HEK293 (cell line): ENCODE measurements around the gene MLLT3.
A peak's percentile ranks its signal among the peaks of the same experiment; 100 is the strongest.

ENCODE experiments used
- ATF2 ChIP-seq: fragments of 450-650 bp; formaldehyde crosslinking; IDR thresholded peaks from 2 replicates; pipeline ENCODE4 v1.5.1; 2016; ENCODE audit warnings: missing biosample characterization, missing genetic modification characterization, low read depth
- FEZF1 ChIP-seq: fragments of 450-650 bp; formaldehyde crosslinking; IDR thresholded peaks from 2 replicates; pipeline ENCODE4 v1.5.1; 2016; ENCODE audit warnings: missing biosample characterization, missing genetic modification characterization
- GFI1B ChIP-seq: fragments of 450-650 bp; formaldehyde crosslinking; IDR thresholded peaks from 2 replicates; pipeline ENCODE4 v1.5.1; 2016; ENCODE audit warnings: missing biosample characterization, missing genetic modification characterization
- GLI2 ChIP-seq: fragments of 450-650 bp; formaldehyde crosslinking; IDR thresholded peaks from 2 replicates; pipeline ENCODE4; 2017; ENCODE audit warnings: missing biosample characterization, missing genetic modification characterization, low read depth, borderline replicate concordance
- GLIS1 ChIP-seq: fragments of 450-650 bp; formaldehyde crosslinking; IDR thresholded peaks from 2 replicates; pipeline ENCODE4 v1.5.1; 2016; ENCODE audit warnings: missing biosample characterization, missing genetic modification characterization
- GLIS2 ChIP-seq: fragments of 450-650 bp; formaldehyde crosslinking; IDR thresholded peaks from 2 replicates; pipeline ENCODE4 v1.5.1; 2016; ENCODE audit warnings: missing biosample characterization, missing genetic modification characterization
- PRDM6 ChIP-seq: fragments of 450-650 bp; formaldehyde crosslinking; IDR thresholded peaks from 2 replicates; pipeline ENCODE4 v1.5.1; 2017; ENCODE audit warnings: missing biosample characterization, missing genetic modification characterization
- SETDB1 ChIP-seq: IDR thresholded peaks from one replicate; pipeline ENCODE4 v1.6.1; 2017; ENCODE audit warnings: mild to moderate bottlenecking, low read length, moderate library complexity, mixed read lengths; ENCODE audit not compliant: insufficient read length
- ZBTB17 ChIP-seq: fragments of 450-650 bp; formaldehyde crosslinking; IDR thresholded peaks from 2 replicates; pipeline ENCODE4 v1.5.1; 2016; ENCODE audit warnings: missing biosample characterization, missing genetic modification characterization
- ZBTB26 ChIP-seq: fragments of 450-650 bp; formaldehyde crosslinking; optimal IDR thresholded peaks from 2 replicates; pipeline ENCODE3; 2016; ENCODE audit warnings: missing biosample characterization, mild to moderate bottlenecking, missing genetic modification characterization
- ZNF2 ChIP-seq: fragments of 450-650 bp; formaldehyde crosslinking; IDR thresholded peaks from 2 replicates; pipeline ENCODE4 v1.5.1; 2016; ENCODE audit warnings: missing biosample characterization, missing genetic modification characterization
- ZNF202 ChIP-seq: fragments of 450-650 bp; formaldehyde crosslinking; IDR thresholded peaks from 2 replicates; pipeline ENCODE4 v1.5.1; 2016; ENCODE audit warnings: missing biosample characterization, missing genetic modification characterization, borderline replicate concordance
- ZNF223 ChIP-seq: fragments of 450-650 bp; formaldehyde crosslinking; IDR thresholded peaks from 2 replicates; pipeline ENCODE4 v1.5.1; 2016; ENCODE audit warnings: missing biosample characterization, missing genetic modification characterization
- ZNF292 ChIP-seq: fragments of 450-650 bp; formaldehyde crosslinking; IDR thresholded peaks from 2 replicates; pipeline ENCODE4 v1.5.1; 2016; ENCODE audit warnings: low read depth, missing biosample characterization, missing genetic modification characterization, borderline replicate concordance
- ZNF362 ChIP-seq: fragments of 450-650 bp; formaldehyde crosslinking; IDR thresholded peaks from 2 replicates; pipeline ENCODE4 v1.5.1; 2016; ENCODE audit warnings: missing biosample characterization, missing genetic modification characterization
- ZNF37A ChIP-seq: fragments of 450-650 bp; IDR thresholded peaks from 2 replicates; pipeline ENCODE4 v1.5.1; 2018; ENCODE audit warnings: missing biosample characterization, missing genetic modification characterization
- ZNF391 ChIP-seq: fragments of 450-650 bp; formaldehyde crosslinking; IDR thresholded peaks from 2 replicates; pipeline ENCODE4 v1.5.1; 2016; ENCODE audit warnings: low read depth, missing biosample characterization, missing genetic modification characterization, borderline replicate concordance
- ZNF48 ChIP-seq: fragments of 450-650 bp; formaldehyde crosslinking; IDR thresholded peaks from 2 replicates; pipeline ENCODE4 v1.5.1; 2016; ENCODE audit warnings: missing biosample characterization, missing genetic modification characterization
- ZNF621 ChIP-seq: fragments of 450-650 bp; formaldehyde crosslinking; IDR thresholded peaks from 2 replicates; pipeline ENCODE4 v1.5.1; 2017; ENCODE audit warnings: missing biosample characterization, missing genetic modification characterization
- ZNF658 ChIP-seq: fragments of 450-650 bp; formaldehyde crosslinking; IDR thresholded peaks from 2 replicates; pipeline ENCODE4; 2016; ENCODE audit warnings: missing biosample characterization, missing genetic modification characterization
- ZNF701 ChIP-seq: fragments of 450-650 bp; formaldehyde crosslinking; IDR thresholded peaks from 2 replicates; pipeline ENCODE4 v1.5.1; 2016; ENCODE audit warnings: missing biosample characterization, missing genetic modification characterization
- ZSCAN23 ChIP-seq: fragments of 450-650 bp; formaldehyde crosslinking; IDR thresholded peaks from 2 replicates; pipeline ENCODE4 v1.5.1; 2016; ENCODE audit warnings: missing biosample characterization, missing genetic modification characterization
- TF ChIP-seq, protein P1 (sequence below): fragments of 450-650 bp; formaldehyde crosslinking; IDR thresholded peaks from 2 replicates; pipeline ENCODE4 v1.5.1; 2016; ENCODE audit warnings: missing biosample characterization, missing genetic modification characterization, low read depth
- TF ChIP-seq, protein P2 (sequence below): fragments of 450-650 bp; formaldehyde crosslinking; IDR thresholded peaks from 2 replicates; pipeline ENCODE4 v1.5.1; 2016; ENCODE audit warnings: missing biosample characterization, missing genetic modification characterization
- TF ChIP-seq, protein P3 (sequence below): fragments of 450-650 bp; formaldehyde crosslinking; IDR thresholded peaks from 2 replicates; pipeline ENCODE4 v1.5.0; 2017; ENCODE audit warnings: missing biosample characterization, missing genetic modification characterization, borderline replicate concordance
- TF ChIP-seq, protein P4 (sequence below): fragments of 450-650 bp; formaldehyde crosslinking; IDR thresholded peaks from 2 replicates; pipeline ENCODE4 v1.5.1; 2016; ENCODE audit warnings: missing biosample characterization, missing genetic modification characterization

MLLT3 gene

GRCh38 chr9:20611691-20612287, 10.5 kb downstream of the MLLT3 start (continued):
- TF ChIP-seq ATF2 (tag by site-specific recombination), result peak; percentile 56; the same call in 1 of the 2 replicates
- TF ChIP-seq ZNF362 (tag by site-specific recombination), result no peak
- TF ChIP-seq ZNF621 (tag by site-specific recombination), result no peak
- no peak for TF ChIP-seq ZNF391 (tag by site-specific recombination)
- TF ChIP-seq PRDM6, result peak; percentile 87
- TF ChIP-seq, protein P1, sequence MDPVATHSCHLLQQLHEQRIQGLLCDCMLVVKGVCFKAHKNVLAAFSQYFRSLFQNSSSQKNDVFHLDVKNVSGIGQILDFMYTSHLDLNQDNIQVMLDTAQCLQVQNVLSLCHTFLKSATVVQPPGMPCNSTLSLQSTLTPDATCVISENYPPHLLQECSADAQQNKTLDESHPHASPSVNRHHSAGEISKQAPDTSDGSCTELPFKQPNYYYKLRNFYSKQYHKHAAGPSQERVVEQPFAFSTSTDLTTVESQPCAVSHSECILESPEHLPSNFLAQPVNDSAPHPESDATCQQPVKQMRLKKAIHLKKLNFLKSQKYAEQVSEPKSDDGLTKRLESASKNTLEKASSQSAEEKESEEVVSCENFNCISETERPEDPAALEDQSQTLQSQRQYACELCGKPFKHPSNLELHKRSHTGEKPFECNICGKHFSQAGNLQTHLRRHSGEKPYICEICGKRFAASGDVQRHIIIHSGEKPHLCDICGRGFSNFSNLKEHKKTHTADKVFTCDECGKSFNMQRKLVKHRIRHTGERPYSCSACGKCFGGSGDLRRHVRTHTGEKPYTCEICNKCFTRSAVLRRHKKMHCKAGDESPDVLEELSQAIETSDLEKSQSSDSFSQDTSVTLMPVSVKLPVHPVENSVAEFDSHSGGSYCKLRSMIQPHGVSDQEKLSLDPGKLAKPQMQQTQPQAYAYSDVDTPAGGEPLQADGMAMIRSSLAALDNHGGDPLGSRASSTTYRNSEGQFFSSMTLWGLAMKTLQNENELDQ (tag by site-specific recombination), result no peak
- no peak for TF ChIP-seq GLIS1 (tag by site-specific recombination)
- TF ChIP-seq ZNF202 (tag by site-specific recombination), result no peak
- no peak for TF ChIP-seq ZNF37A (tag by site-specific recombination)
- TF ChIP-seq ZNF48, result no peak
- TF ChIP-seq GLIS2 (tag by site-specific recombination), result no peak
- TF ChIP-seq SETDB1, result no peak
- TF ChIP-seq FEZF1 (tag by site-specific recombination), result 0 out of 2 replicates have a peak, but pooled peaks have one; percentile 33
- TF ChIP-seq ZNF658 (tag by site-specific recombination), result no peak
- TF ChIP-seq ZBTB17 (tag by site-specific recombination), result 0 out of 2 replicates have a peak, but pooled peaks have one; percentile 4
- TF ChIP-seq ZNF292 (tag by site-specific recombination), result no peak
- no peak for TF ChIP-seq ZNF701 (tag by site-specific recombination)
- no peak for TF ChIP-seq ZSCAN23 (tag by site-specific recombination)
- TF ChIP-seq, protein P2, sequence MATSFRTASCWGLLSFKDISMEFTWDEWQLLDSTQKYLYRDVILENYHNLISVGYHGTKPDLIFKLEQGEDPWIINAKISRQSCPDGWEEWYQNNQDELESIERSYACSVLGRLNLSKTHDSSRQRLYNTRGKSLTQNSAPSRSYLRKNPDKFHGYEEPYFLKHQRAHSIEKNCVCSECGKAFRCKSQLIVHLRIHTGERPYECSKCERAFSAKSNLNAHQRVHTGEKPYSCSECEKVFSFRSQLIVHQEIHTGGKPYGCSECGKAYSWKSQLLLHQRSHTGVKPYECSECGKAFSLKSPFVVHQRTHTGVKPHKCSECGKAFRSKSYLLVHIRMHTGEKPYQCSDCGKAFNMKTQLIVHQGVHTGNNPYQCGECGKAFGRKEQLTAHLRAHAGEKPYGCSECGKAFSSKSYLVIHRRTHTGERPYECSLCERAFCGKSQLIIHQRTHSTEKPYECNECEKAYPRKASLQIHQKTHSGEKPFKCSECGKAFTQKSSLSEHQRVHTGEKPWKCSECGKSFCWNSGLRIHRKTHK (tag by site-specific recombination), result no peak
- TF ChIP-seq, protein P3, sequence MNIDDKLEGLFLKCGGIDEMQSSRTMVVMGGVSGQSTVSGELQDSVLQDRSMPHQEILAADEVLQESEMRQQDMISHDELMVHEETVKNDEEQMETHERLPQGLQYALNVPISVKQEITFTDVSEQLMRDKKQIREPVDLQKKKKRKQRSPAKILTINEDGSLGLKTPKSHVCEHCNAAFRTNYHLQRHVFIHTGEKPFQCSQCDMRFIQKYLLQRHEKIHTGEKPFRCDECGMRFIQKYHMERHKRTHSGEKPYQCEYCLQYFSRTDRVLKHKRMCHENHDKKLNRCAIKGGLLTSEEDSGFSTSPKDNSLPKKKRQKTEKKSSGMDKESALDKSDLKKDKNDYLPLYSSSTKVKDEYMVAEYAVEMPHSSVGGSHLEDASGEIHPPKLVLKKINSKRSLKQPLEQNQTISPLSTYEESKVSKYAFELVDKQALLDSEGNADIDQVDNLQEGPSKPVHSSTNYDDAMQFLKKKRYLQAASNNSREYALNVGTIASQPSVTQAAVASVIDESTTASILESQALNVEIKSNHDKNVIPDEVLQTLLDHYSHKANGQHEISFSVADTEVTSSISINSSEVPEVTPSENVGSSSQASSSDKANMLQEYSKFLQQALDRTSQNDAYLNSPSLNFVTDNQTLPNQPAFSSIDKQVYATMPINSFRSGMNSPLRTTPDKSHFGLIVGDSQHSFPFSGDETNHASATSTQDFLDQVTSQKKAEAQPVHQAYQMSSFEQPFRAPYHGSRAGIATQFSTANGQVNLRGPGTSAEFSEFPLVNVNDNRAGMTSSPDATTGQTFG (tag by site-specific recombination), result no peak
- no peak for TF ChIP-seq GFI1B
- TF ChIP-seq, protein P4, sequence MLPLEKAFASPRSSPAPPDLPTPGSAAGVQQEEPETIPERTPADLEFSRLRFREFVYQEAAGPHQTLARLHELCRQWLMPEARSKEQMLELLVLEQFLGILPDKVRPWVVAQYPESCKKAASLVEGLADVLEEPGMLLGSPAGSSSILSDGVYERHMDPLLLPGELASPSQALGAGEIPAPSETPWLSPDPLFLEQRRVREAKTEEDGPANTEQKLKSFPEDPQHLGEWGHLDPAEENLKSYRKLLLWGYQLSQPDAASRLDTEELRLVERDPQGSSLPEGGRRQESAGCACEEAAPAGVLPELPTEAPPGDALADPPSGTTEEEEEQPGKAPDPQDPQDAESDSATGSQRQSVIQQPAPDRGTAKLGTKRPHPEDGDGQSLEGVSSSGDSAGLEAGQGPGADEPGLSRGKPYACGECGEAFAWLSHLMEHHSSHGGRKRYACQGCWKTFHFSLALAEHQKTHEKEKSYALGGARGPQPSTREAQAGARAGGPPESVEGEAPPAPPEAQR (tag by site-specific recombination), result no peak
- no peak for TF ChIP-seq ZBTB26 (tag by site-specific recombination)
- peak; percentile 41; the same call in 1 of the 2 replicates for TF ChIP-seq GLI2 (tag by site-specific recombination)
- 0 out of 2 replicates have a peak, but pooled peaks have one; percentile 21 for TF ChIP-seq ZNF2
- no peak for TF ChIP-seq ZNF223 (tag by site-specific recombination)
